BLaER1 treated with 17β-estradiol and CSF1 and Interleukin-3, amounts not matched to agents 10 nM and 100 nM (cell line): ENCODE measurements around the gene ATF7.
"Not testable (repeated sequence)": the region's sequence is repeated elsewhere in the genome, so short reads cannot be mapped to it uniquely, and the experiment has no call there.

Source experiments
- H3K27ac ChIP-seq, 11 experiments: shearing (Covaris generic); formaldehyde crosslinking; 2 replicates each; pipeline ENCODE4 v1.8.1; 2022
- H3K27me3 ChIP-seq, 11 experiments: shearing (Covaris generic); formaldehyde crosslinking; 2 replicates each; pipeline ENCODE4 v1.8.1; 2022
- H3K36me3 ChIP-seq, 11 experiments: shearing (Covaris generic); formaldehyde crosslinking; 2 replicates each; pipeline ENCODE4 v1.8.1; 2022
- H3K4me1 ChIP-seq, 10 experiments: shearing (Covaris generic); formaldehyde crosslinking; 2 replicates each; pipeline ENCODE4 v1.8.1; 2022
- H3K4me2 ChIP-seq, 11 experiments: shearing (Covaris generic); formaldehyde crosslinking; 2 replicates each; pipeline ENCODE4 v1.8.1; 2022
- H3K4me3 ChIP-seq, 10 experiments: shearing (Covaris generic); formaldehyde crosslinking; 2 replicates each; pipeline ENCODE4 v1.8.1; 2022
- H3K9ac ChIP-seq, 11 experiments: shearing (Covaris generic); formaldehyde crosslinking; 2 replicates each; pipeline ENCODE4 v1.8.1; 2022
- H3K9me3 ChIP-seq, 11 experiments: shearing (Covaris generic); formaldehyde crosslinking; replicated peaks in 1 of 11; 2 replicates each; pipeline ENCODE4 v1.8.1; 2022
- H4K20me1 ChIP-seq, 11 experiments: shearing (Covaris generic); formaldehyde crosslinking; 2 replicates each; pipeline ENCODE4 v1.8.1; 2022
- Cebpa-rat ChIP-seq, 11 experiments: shearing (Covaris generic); IDR thresholded peaks; 2 replicates each; pipeline ENCODE4 v1.8.1; 2022

ATF7 gene

DNA sequence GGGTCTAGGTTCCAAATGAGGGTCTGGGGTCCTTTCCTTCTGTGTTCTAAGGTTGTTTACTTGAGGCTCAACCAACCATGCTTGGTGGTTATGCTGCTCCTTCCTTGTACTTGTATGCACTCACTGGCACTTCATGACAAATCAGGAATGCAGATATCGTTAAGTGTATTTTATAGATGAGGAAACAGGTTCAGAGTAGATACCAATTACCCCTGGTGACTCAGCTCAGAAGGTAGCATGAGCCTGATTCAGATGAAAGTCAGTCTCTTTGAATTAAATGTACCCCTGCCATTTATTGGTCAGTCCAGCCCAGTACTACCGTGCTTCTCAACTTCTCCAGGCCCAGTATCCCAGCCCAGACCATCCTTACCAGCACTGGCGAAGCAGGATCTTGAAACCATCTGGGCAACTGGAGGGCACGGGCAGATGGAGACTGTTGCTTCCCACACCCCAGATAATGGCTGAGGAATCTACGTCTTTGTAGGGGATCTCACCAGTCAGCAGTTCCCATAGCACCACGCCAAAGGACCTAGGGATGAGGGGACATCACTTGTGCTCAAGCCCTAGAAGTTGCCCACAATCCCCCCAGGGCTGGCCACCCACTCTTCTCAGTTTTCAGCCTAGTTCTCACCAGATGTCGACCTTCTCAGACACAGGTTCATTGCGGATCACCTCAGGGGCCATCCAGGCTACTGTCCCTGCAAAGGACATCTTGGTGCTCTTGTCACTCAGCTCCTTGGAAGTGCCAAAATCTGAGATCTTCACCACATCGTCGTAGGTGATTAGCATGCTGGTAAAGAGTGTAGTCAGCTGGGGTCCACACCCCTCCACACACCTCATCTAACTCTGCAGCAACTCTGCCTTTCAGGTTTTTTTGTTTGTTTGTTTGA lies 141.3 kb downstream of the ATF7 start:
- Histone ChIP-seq H3K4me1 (peaks cover 0 to 11% (median 6%) of the 10 kb centered on the region in 10 experiments; a peak in 11 of 20 replicates), H3K9me3 (no peaks in the 10 kb centered on the region), H3K27ac (0 out of 22 replicates have a peak overlapping the region, but pooled peaks of 1 of the 11 experiments have one; percentile 9), H3K9ac (0 out of 22 replicates have a peak overlapping the region, but pooled peaks of 1 of the 11 experiments have one; percentile 23), H3K4me2 (no peak overlapping the region), H4K20me1 (peaks cover 68 to 99% (median 84%) of the 10 kb centered on the region in 11 experiments), H3K4me3 (no peak overlapping the region), H3K36me3 (peaks cover 77 to 95% (median 84%) of the 10 kb centered on the region in 11 experiments), H3K27me3 (no peaks in the 10 kb centered on the region)
- TF ChIP-seq Cebpa-rat (IDR thresholded peaks at IDR 0.05): no peak

GRCh38 chr12:53483979-53484377 lies 142.2 kb downstream of the ATF7 start:
- Histone ChIP-seq H4K20me1 (peaks cover 77 to 99% (median 91%) of the 10 kb centered on the region in 11 experiments), H3K4me2 (no peak overlapping the region), H3K4me3 (no peak overlapping the region), H3K4me1 (peaks cover 0 to 14% (median 8%) of the 10 kb centered on the region in 10 experiments; a peak in 11 of 20 replicates), H3K9ac (no peak overlapping the region), H3K36me3 (peaks cover 86 to 95% (median 93%) of the 10 kb centered on the region in 11 experiments), H3K27me3 (no peaks in the 10 kb centered on the region), H3K27ac (no peak overlapping the region), H3K9me3 (no peaks in the 10 kb centered on the region)
- TF ChIP-seq Cebpa-rat (IDR thresholded peaks at IDR 0.05): no peak

DNA sequence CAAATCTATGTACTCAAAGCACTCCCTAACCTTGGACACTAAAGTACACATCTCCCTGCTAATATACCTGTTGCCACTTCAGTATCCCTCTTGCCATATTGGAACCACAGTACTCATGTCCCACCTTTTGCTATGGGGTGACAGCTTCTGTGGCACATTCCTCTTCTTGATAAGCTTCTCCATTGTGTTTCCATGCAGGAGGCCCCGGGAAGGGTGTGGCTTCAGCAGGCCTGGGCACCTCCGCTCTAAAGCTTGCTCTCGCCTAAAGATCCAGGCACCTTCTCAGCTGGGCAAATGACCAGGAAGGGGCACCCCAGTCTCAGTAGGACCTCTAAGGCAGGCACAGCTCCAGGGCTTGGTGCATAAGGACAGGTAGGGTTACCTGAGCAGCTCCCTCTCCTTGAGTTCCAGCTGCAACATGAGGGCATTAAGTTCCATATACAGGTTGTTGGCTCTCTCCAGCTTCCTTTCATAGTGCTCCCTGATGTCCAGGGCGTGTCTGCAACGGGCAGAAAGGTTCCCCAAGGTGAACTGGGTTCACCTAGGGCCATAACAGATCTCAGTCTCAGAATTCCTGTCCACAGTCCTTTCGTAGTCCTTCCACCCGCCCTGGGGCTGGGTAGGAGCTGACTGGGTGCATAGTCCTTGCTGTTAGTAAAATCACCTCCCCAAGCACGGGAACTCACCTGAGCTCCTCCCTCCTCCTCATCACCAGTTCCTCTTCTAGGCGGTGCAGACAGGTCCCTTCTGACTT lies 142.8 kb downstream of the ATF7 start:
- Histone ChIP-seq H3K4me1 (peaks cover 0 to 19% (median 8%) of the 10 kb centered on the region in 10 experiments; a peak in 11 of 20 replicates), H3K9ac (no peak overlapping the region; a peak in 1 of 22 replicates), H3K27me3 (no peaks in the 10 kb centered on the region), H3K4me2 (no peak overlapping the region), H3K27ac (no peak overlapping the region), H4K20me1 (peaks cover 83 to 100% (median 97%) of the 10 kb centered on the region in 11 experiments), H3K4me3 (no peak overlapping the region), H3K36me3 (peaks cover 92 to 100% (median 99%) of the 10 kb centered on the region in 11 experiments), H3K9me3 (no peaks in the 10 kb centered on the region)
- TF ChIP-seq Cebpa-rat (IDR thresholded peaks at IDR 0.05): no peak

GRCh38 chr12:53482626-53483168 lies 143.5 kb downstream of the ATF7 start:
- Histone ChIP-seq H3K4me2 (no peak overlapping the region), H3K36me3 (peaks cover 94 to 100% (median 99%) of the 10 kb centered on the region in 11 experiments)

GRCh38 chr12:53481939-53482586 lies 144.1 kb downstream of the ATF7 start:
- Histone ChIP-seq H3K27ac (no peak overlapping the region), H3K36me3 (peaks cover 95 to 100% (median 99%) of the 10 kb centered on the region in 11 experiments), H3K4me2 (no peak overlapping the region), H4K20me1 (peaks cover 94 to 100% (median 99%) of the 10 kb centered on the region in 11 experiments), H3K9me3 (no peaks in the 10 kb centered on the region), H3K4me1 (peaks cover 0 to 26% (median 8%) of the 10 kb centered on the region in 10 experiments; a peak in 11 of 20 replicates), H3K9ac (no peak overlapping the region), H3K4me3 (no peak overlapping the region), H3K27me3 (no peaks in the 10 kb centered on the region)
- TF ChIP-seq Cebpa-rat (IDR thresholded peaks at IDR 0.05): no peak

More at GRCh38 chr12:53482626-53483168, 143.5 kb downstream of the ATF7 start:
- Histone ChIP-seq H4K20me1 (peaks cover 90 to 100% (median 99%) of the 10 kb centered on the region in 11 experiments), H3K9me3 (no peaks in the 10 kb centered on the region), H3K27me3 (no peaks in the 10 kb centered on the region), H3K4me1 (peaks cover 0 to 26% (median 8%) of the 10 kb centered on the region in 10 experiments; a peak in 11 of 20 replicates), H3K4me3 (no peak overlapping the region), H3K27ac (no peak overlapping the region), H3K9ac (no peak overlapping the region)
- no peak for TF ChIP-seq Cebpa-rat (IDR thresholded peaks at IDR 0.05)

DNA sequence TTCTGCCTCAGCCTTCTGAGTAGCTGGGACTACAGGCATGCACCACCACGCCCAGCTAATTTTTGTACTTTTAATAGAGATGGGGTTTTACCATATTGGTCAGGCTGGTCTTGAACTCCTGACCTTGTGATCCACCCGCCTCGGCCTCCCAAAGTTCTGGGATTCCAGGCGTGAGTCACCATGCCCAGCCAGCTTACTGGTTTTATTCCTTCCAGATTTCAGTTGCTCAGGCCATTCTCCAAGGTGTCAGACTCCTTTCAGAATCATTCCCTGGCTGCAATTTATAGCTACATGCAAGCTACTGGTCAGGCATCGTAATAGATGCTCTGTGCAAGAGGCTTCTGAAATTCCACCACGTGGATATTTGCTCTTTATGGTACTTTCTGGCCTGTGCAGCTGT lies 144.7 kb downstream of the ATF7 start:
- peaks cover 96 to 100% (median 99%) of the 10 kb centered on the region in 11 experiments for H3K36me3 ChIP-seq
- H3K9me3 ChIP-seq, H3K9ac ChIP-seq, H3K4me2 ChIP-seq, H3K4me3 ChIP-seq, H3K27me3 ChIP-seq, H3K27ac ChIP-seq: not testable (repeated sequence)
- peaks cover 0 to 26% (median 6%) of the 10 kb centered on the region in 10 experiments; a peak in 11 of 20 replicates for H3K4me1 ChIP-seq
- H4K20me1 ChIP-seq: peaks cover 94 to 100% (median 99%) of the 10 kb centered on the region in 11 experiments

- Histone ChIP-seq H3K36me3 (peaks cover 96 to 100% (median 99%) of the 10 kb centered on the region in 11 experiments), H3K27me3 (no peaks in the 10 kb centered on the region), H3K4me1 (peaks cover 0 to 26% (median 0%) of the 10 kb centered on the region in 10 experiments; a peak in 6 of 20 replicates), H3K4me3 (no peak overlapping the region), H3K9ac (peak overlapping the region in 2 of 11 experiments; percentile 8 to 54; a peak in 4 of 22 replicates), H3K27ac (no peak overlapping the region; a peak in 2 of 22 replicates), H3K4me2 (0 out of 22 replicates have a peak overlapping the region, but pooled peaks of 1 of the 11 experiments have one; percentile 33), H3K9me3 (no peaks in the 10 kb centered on the region), H4K20me1 (peaks cover 94 to 100% (median 99%) of the 10 kb centered on the region in 11 experiments)
- TF ChIP-seq Cebpa-rat (IDR thresholded peaks at IDR 0.05): no peak
These were observed 145.4 kb downstream of the ATF7 start for GRCh38 chr12:53480491-53481442.
